ENCODE measurements around the gene BTBD18. TPM values are rescaled to one million over a fixed set of nuclear protein-coding genes. Genes with fewer than 3 reads are reported as not detected.
A peak's percentile ranks its signal among the peaks of the same experiment; 100 is the strongest.

The BTBD18 gene, protein sequence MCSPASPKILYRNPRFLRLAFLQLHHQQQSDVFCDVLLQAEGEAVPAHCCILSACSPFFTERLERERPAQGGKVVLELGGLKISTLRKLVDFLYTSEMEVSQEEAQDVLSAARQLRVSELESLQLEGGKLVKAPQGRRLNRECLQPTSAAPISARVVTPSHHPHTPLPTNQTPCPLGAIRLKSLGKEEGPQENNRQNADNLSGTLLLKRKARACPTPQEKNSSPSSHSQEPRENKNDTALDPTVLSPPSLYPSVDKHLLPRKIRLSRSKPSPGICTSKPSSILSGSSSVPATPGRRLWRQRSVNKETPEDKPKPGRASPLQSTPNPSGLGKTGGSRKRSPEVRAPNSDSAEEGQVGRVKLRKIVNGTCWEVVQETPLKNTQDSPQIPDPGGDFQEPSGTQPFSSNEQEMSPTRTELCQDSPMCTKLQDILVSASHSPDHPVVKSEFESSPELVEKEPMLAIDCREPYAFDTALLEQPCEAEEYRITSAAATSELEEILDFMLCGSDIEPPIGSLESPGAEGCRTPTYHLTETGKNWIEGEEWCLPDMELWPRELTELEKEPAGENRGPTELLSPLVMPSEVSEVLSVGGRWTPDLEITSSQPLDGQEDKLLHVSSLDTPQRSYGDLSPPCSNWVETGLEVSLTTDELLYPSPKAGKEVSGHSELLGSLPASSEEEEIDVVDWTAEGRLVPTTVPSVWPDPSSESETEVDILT
- total RNA-seq, result not detected in 2 replicates

DNA sequence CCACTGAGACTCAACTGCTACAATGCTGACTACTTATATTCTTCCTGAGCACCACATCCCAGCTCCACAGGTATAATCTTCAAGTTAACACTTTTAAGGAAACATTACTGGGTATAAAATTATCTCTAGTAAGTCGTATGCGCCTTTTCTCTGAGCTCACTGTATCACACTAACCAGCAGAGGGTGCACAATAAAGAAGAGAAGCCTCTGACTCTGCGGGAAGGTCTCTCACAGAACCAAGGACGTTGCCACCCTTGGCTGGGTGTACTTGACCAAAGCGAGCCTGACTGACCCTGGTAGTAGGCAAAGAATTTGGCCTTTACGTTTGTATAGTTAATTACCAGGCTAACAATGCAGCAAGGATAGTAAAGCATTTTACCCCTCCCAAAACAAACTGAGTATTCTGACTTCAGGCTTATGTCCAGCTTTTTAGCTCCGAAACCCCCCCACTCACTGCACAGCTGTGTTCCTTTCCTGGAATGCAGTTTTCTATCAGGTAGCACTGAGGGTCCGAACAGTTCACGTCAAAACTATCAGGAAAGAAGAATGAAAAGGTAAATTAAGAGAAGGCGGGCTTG lies at the start of gene BTBD18:
Gene BTBD18, minus strand, starts transcription at position 144 of the 578 bp plus-strand sequence. CDS start 631 bp downstream, outside the sequence.
- ChIA-PET CTCF (interaction anchor here (0.7 to 6.2 kb wide), 9 partner anchors 10 to 49 kb away, joined by 3 to 133 read pairs (median 3); partner anchors contain the start of gene SELENOH), POLR2A (interaction anchor here (1.3 to 1.9 kb wide), 4 partner anchors 10 to 49 kb away, joined by 4 to 15 read pairs (median 6); partner anchors contain the start of gene SELENOH)
- intact Hi-C loops (cut with micrococcal nuclease), result loop anchor here (1.0 kb wide), 2 partner anchors 10 to 49 kb away; partner anchors contain the start of gene SELENOH
- Mint-ChIP-seq H3K27ac (peak within 1 kb of the TSS; percentile 66), H3K4me1 (peaks cover 9% of the 10 kb centered on the region), H3K36me3 (ENCODE audit: low read depth) (peaks cover 12% of the 10 kb centered on the region), H3K27me3 (no peaks in the 10 kb centered on the region), H3K4me3 (no peak within 1 kb of the TSS), H3K9me3 (no peaks in the 10 kb centered on the region)
- TF ChIP-seq, protein P1, sequence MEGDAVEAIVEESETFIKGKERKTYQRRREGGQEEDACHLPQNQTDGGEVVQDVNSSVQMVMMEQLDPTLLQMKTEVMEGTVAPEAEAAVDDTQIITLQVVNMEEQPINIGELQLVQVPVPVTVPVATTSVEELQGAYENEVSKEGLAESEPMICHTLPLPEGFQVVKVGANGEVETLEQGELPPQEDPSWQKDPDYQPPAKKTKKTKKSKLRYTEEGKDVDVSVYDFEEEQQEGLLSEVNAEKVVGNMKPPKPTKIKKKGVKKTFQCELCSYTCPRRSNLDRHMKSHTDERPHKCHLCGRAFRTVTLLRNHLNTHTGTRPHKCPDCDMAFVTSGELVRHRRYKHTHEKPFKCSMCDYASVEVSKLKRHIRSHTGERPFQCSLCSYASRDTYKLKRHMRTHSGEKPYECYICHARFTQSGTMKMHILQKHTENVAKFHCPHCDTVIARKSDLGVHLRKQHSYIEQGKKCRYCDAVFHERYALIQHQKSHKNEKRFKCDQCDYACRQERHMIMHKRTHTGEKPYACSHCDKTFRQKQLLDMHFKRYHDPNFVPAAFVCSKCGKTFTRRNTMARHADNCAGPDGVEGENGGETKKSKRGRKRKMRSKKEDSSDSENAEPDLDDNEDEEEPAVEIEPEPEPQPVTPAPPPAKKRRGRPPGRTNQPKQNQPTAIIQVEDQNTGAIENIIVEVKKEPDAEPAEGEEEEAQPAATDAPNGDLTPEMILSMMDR (IDR thresholded peaks at IDR 0.05), result no peak
- peak; percentile 66 for ATAC-seq (ENCODE audit: low read depth)
- DNase-seq, result no peak

DNA sequence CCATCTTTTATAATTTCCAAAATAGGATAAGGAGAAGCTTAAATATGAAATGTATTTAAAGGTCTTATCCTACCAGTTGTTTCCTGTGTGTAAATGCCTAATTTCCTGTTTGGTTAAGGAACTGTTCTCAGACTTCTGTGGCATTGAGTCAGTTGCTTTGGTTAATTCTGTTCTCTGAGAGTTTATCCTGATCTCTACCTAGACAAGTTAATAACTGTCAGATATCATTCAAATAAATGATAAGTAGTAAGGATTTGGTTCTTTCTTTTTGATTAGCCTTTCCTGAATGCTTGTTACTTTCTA lies 49.5 kb upstream of the BTBD18 start:
- no peak overlapping the region for H3K4me3 Mint-ChIP-seq
- ATAC-seq (ENCODE audit: low read depth), result no peak

DNA sequence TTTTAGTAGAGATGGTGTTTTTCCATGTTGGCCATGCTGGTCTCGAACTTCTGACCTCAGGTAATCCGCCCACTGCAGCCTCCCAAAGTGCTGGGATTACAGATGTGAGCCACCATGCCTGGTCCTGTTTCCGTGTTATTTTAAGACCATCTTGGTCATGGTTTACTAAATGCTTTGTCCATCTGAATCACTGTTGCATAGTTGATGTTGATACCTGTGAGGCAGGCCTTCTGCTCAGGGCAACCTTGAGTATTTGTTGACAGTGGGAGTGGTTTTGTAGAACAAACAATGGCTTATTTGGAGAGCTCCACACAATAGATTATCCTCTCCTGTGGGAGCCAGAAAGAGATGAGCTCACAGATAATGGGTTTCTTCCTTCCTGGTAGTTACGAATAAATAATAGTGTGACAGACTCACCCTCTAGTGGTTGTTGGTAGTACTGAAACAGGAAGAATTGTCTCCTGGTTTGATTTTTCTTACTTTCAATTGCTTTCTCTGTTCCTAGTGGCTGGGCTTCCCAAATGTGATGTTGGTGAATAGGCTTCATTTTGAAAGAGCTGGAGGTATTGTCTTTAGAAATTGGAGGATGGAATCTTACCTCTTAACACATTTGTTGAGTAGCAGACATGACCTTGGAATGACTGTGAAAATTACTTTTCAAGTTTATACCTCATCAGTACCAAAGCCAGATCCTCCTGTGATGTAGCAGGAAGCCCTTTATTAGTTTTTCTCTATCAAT lies 49.0 kb upstream of the BTBD18 start:
- Mint-ChIP-seq H3K9me3 (no peaks in the 10 kb centered on the region), H3K27ac (peak overlapping the region; percentile 84), H3K36me3 (ENCODE audit: low read depth) (peaks cover 58% of the 10 kb centered on the region), H3K27me3 (no peaks in the 10 kb centered on the region), H3K4me1 (peaks cover 34% of the 10 kb centered on the region), H3K4me3 (no peak overlapping the region)
- ATAC-seq (ENCODE audit: low read depth) (peak; percentile 87), DNase-seq (no peak)
- ChIA-PET POLR2A (interaction anchor here (0.5 to 3.9 kb wide), 18 partner anchors 8 to 455 kb away, joined by 3 to 62 read pairs (median 4); partner anchors contain the start of genes BTBD18, MED19, SELENOH and TMX2), CTCF (interaction anchor here (0.6 to 5.5 kb wide), 45 partner anchors 8 to 828 kb away, joined by 3 to 133 read pairs (median 5); partner anchors contain the start of genes BTBD18, CLP1, CTNND1 and MED19)
- TF ChIP-seq, protein P1 (IDR thresholded peaks at IDR 0.05), result peak; percentile 57
- intact Hi-C loops (cut with micrococcal nuclease), result loop anchor here (1.0 to 2.0 kb wide), 8 partner anchors 15 to 455 kb away; partner anchors contain the start of genes BTBD18, MED19, SELENOH and TMX2

More for the DNA sequence above, 49.5 kb upstream of the BTBD18 start:
- no peaks in the 10 kb centered on the region for H3K27me3 Mint-ChIP-seq
- CTCF ChIA-PET, result interaction anchor here (0.7 to 5.5 kb wide), 39 partner anchors 8 to 828 kb away, joined by 3 to 133 read pairs (median 5); partner anchors contain the start of genes BTBD18, CLP1, CTNND1 and MED19
- no peak for DNase-seq
- POLR2A ChIA-PET, result interaction anchor here (0.5 to 3.9 kb wide), 15 partner anchors 8 to 233 kb away, joined by 3 to 62 read pairs (median 4); partner anchors contain the start of genes BTBD18, MED19, SELENOH and TMX2
- peak overlapping the region; percentile 84 for H3K27ac Mint-ChIP-seq
- intact Hi-C loops (cut with micrococcal nuclease), result loop anchor here (2.0 kb wide), 1 partner anchor 156 kb away; no protein-coding TSS in a partner anchor
- H3K4me1 Mint-ChIP-seq, result peaks cover 31% of the 10 kb centered on the region
- peaks cover 59% of the 10 kb centered on the region for H3K36me3 Mint-ChIP-seq (ENCODE audit: low read depth)
- H3K9me3 Mint-ChIP-seq, result no peaks in the 10 kb centered on the region
- TF ChIP-seq, protein P1 (IDR thresholded peaks at IDR 0.05), result no peak

DNA sequence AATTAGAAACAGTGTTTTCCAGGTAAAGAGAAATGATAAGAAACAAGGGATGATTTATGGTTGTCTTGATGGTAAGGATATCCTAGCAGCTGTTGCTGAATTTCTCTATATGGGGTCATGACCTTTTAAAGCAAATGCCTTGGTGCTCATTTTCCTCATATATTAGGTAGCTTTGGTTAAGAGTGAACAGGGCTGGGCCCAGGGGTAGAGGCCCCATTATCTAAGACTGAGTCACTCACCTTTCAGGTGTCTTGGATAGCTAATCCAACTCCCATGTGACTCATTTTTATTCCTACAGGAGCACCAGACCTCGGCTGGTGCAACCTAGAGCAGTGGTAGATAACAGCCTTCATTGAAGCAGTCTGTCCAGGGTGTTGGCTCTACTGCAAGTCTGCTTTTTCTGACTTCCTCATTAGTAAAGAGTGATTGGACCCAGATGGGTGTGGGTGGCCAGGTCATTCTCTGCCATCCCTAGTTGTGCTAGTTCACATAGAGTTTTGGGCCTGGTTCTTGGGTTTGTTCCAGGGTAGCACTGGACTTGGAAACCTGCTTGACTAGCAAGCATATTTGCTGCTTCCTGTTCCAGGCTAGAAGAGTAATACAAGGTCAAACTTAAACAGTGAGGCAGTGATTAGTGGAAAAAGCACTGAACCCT lies 47.4 kb upstream of the BTBD18 start:
- POLR2A ChIA-PET, result interaction anchor here (2.0 to 3.9 kb wide), 5 partner anchors 14 to 231 kb away, joined by 10 to 62 read pairs (median 16); partner anchors contain the start of genes MED19, SELENOH, TMX2 and UBE2L6
- H3K4me3 Mint-ChIP-seq, result no peak overlapping the region
- intact Hi-C loops (cut with micrococcal nuclease), result loop anchor here (5.0 kb wide), 1 partner anchor 317 kb away; no protein-coding TSS in a partner anchor

More for the DNA sequence above, 47.4 kb upstream of the BTBD18 start:
- Mint-ChIP-seq H3K4me1 (peaks cover 46% of the 10 kb centered on the region), H3K36me3 (ENCODE audit: low read depth) (peaks cover 54% of the 10 kb centered on the region), H3K27ac (peak overlapping the region; percentile 85), H3K27me3 (no peaks in the 10 kb centered on the region), H3K9me3 (no peaks in the 10 kb centered on the region)
- TF ChIP-seq, protein P1 (IDR thresholded peaks at IDR 0.05), result no peak
- CTCF ChIA-PET, result interaction anchor here (0.7 to 5.5 kb wide), 8 partner anchors 14 to 1360 kb away, joined by 3 to 133 read pairs (median 22); partner anchors contain the start of genes BTBD18, CTNND1 and UBE2L6
- DNase-seq (peak; percentile 22), ATAC-seq (ENCODE audit: low read depth) (peak; percentile 61)

All from activated B cell treated with CpG ODN at 0.5 μM for 24 hours (primary cell).